Keratinocyte (primary cell): ENCODE data around the gene ATF7. TPM values are rescaled to one million over a fixed set of nuclear protein-coding genes. Genes with fewer than 3 reads are reported as not detected.

Experiments
- DNase-seq: peaks from one replicate; pipeline ENCODE4 v3.0.0-alpha.2; 2011; ENCODE audit warnings: low read depth, missing footprints, low spot score
- FAIRE-seq: peaks from 2 replicates; lab custom pipeline; 2011; peaks lifted over from hg19 to GRCh38; lab: Jason Lieb, UNC
- H2AFZ ChIP-seq: 2 replicates; pipeline ENCODE4 v1.6.0; 2012; ENCODE audit warnings: low read length, control low read depth, inconsistent platforms; ENCODE audit not compliant: control insufficient read depth
- H3K27ac ChIP-seq: 2 replicates; pipeline ENCODE4 v1.5.1; 2011; ENCODE audit warnings: low read length; ENCODE audit not compliant: control insufficient read depth, insufficient read depth
- H3K27me3 ChIP-seq: 3 replicates; pipeline ENCODE4 v1.6.0; 2011; ENCODE audit warnings: low read length; ENCODE audit not compliant: control insufficient read depth, insufficient read depth; ENCODE audit errors: extremely low read depth
- H3K36me3 ChIP-seq, 2 experiments: 2 replicates in 1 of 2; 3 replicates in 1 of 2; pipeline ENCODE4 v1.5.1; 2011; ENCODE audit warnings: low read length in 2 of 2, mild to moderate bottlenecking in 1 of 2; ENCODE audit not compliant: control insufficient read depth in 2 of 2, insufficient read depth in 2 of 2; ENCODE audit errors: extremely low read depth in 1 of 2
- H3K4me1 ChIP-seq: 3 replicates; pipeline ENCODE4 v1.5.1; 2011; ENCODE audit warnings: low read length; ENCODE audit not compliant: control insufficient read depth, insufficient read depth; ENCODE audit errors: extremely low read depth
- H3K4me2 ChIP-seq: 3 replicates; pipeline ENCODE4 v1.6.0; 2011; ENCODE audit warnings: low read depth, low read length; ENCODE audit not compliant: control insufficient read depth, insufficient read depth; ENCODE audit errors: extremely low read depth
- H3K4me3 ChIP-seq, 3 experiments: fragments of 200-600 bp in 1 of 3; sonication (generic) in 1 of 3; 2 replicates in 2 of 3; 3 replicates in 1 of 3; pipeline ENCODE4 v1.5.1; 2011 to 2016; ENCODE audit warnings: low read length in 3 of 3, mild to moderate bottlenecking in 3 of 3, control low read depth in 2 of 3, inconsistent platforms in 1 of 3, low read depth in 1 of 3, mixed read lengths in 1 of 3, mixed run types in 1 of 3, moderate library complexity in 1 of 3; ENCODE audit not compliant: control insufficient read depth in 2 of 3, insufficient read depth in 2 of 3; ENCODE audit errors: extremely low read depth in 1 of 3
- H3K79me2 ChIP-seq: 2 replicates; pipeline ENCODE4 v1.6.0; 2012; ENCODE audit warnings: low read length; ENCODE audit not compliant: control insufficient read depth, insufficient read depth
- H3K9ac ChIP-seq: 3 replicates; pipeline ENCODE4 v1.6.0; 2011; ENCODE audit warnings: low read length; ENCODE audit not compliant: control insufficient read depth, insufficient read depth; ENCODE audit errors: extremely low read depth
- H3K9me1 ChIP-seq: 3 replicates; pipeline ENCODE4 v1.6.0; 2011; ENCODE audit warnings: low read length; ENCODE audit not compliant: control insufficient read depth, insufficient read depth; ENCODE audit errors: extremely low read depth
- H3K9me3 ChIP-seq: 2 replicates; pipeline ENCODE4 v1.5.1; 2012; ENCODE audit warnings: low read depth, low read length; ENCODE audit not compliant: control insufficient read depth
- H4K20me1 ChIP-seq: 3 replicates; pipeline ENCODE4 v1.6.0; 2011; ENCODE audit warnings: low read length; ENCODE audit not compliant: control insufficient read depth, insufficient read depth; ENCODE audit errors: extremely low read depth
- CTCF ChIP-seq, 3 experiments: IDR thresholded peaks in 1 of 3; conservative IDR thresholded peaks in 1 of 3; optimal IDR thresholded peaks in 1 of 3; 2 replicates in 2 of 3; 3 replicates in 1 of 3; pipeline versions ENCODE3 to v1.5.1; 2011; ENCODE audit warnings: low read length in 3 of 3, mild to moderate bottlenecking in 3 of 3, moderate library complexity in 2 of 3, control low read depth in 1 of 3, inconsistent platforms in 1 of 3; ENCODE audit not compliant: insufficient read depth in 2 of 3; ENCODE audit errors: extremely low read depth in 1 of 3
- EZH2 ChIP-seq: IDR thresholded peaks from one replicate; pipeline ENCODE4 v1.6.1; 2012; ENCODE audit warnings: inconsistent platforms, mild to moderate bottlenecking, low read length, moderate library complexity
- dilution Hi-C: fragments of 300-500 bp; cut with MboI; formaldehyde crosslinking; loops from one replicate; pipeline ENCODE4 v1.7.0; 2020; ENCODE audit warnings: low sequenced_read_pairs; ENCODE audit not compliant: extremely low pct_ligation_motif_present
- polyA plus RNA-seq, 5 experiments: library from polyadenylated mRNA; depleted of rRNA in 3 of 5; stranded (reverse) in 3 of 5; stranded (forward) in 1 of 5; unstranded in 1 of 5; fragments of >200 nt; gene quantifications; 1 replicate in 1 of 5; 2 replicates in 3 of 5; 3 replicates in 1 of 5; pipeline versions ENCODE4 v1.2.1 to v1.2.3, GENCODE V29; 2011 to 2012; ENCODE audit warnings: missing spikeins in 2 of 5, low read depth in 1 of 5, low replicate concordance in 1 of 5

Gene ATF7
- polyA plus RNA-seq, 1 donor (not counting 4 experiments of a cell fraction or from before 2014, with no cell fraction given), result 16.3 TPM

- H3K79me2 ChIP-seq, result peaks cover 6% of the 10 kb centered on the region
- TF ChIP-seq CTCF (optimal IDR thresholded peaks at IDR 0.05 in 1 of 3, IDR thresholded peaks at IDR 0.05 in 1 of 3, conservative IDR thresholded peaks at IDR 0.05 in 1 of 3; ENCODE audit: extremely low read depth in 1 of 3, insufficient read depth in 2 of 3, low read length in 3 of 3) (no peak), EZH2 (no peak)
- H3K9me3 ChIP-seq, result no peaks in the 10 kb centered on the region
- H3K4me1 ChIP-seq, result peaks cover 13% of the 10 kb centered on the region
- peak overlapping the region; percentile 4 for H3K4me2 ChIP-seq
- peak overlapping the region; percentile 45 for H3K27ac ChIP-seq
- peaks cover 2% of the 10 kb centered on the region for H3K9me1 ChIP-seq
- dilution Hi-C loops, result no loop called here
- H3K9ac ChIP-seq, result no peak overlapping the region
- H3K36me3 ChIP-seq, result peaks cover 1 to 3% of the 10 kb centered on the region in 2 experiments
- H2AFZ ChIP-seq, result no peak overlapping the region
- no peak overlapping the region for H3K4me3 ChIP-seq
- no peaks in the 10 kb centered on the region for H4K20me1 ChIP-seq
- no peak for FAIRE-seq
- DNase-seq, result peak; percentile 62
- no peaks in the 10 kb centered on the region for H3K27me3 ChIP-seq
Observed at GRCh38 chr12:53575502-53576249, 50.5 kb downstream of the ATF7 start.

GRCh38 chr12:53572134-53572758, 53.9 kb downstream of the ATF7 start:
- FAIRE-seq, result no peak
- Histone ChIP-seq H3K9ac (no peak overlapping the region), H4K20me1 (no peaks in the 10 kb centered on the region)

More at GRCh38 chr12:53572134-53572758, 53.9 kb downstream of the ATF7 start:
- H3K27ac ChIP-seq, result no peak overlapping the region
- no peak overlapping the region for H3K4me3 ChIP-seq
- dilution Hi-C loops, result no loop called here
- H3K36me3 ChIP-seq, result peaks cover 0 to 3% of the 10 kb centered on the region in 2 experiments
- no peak for DNase-seq
- no peak for TF ChIP-seq EZH2
- no peak for TF ChIP-seq CTCF (optimal IDR thresholded peaks at IDR 0.05 in 1 of 3, IDR thresholded peaks at IDR 0.05 in 1 of 3, conservative IDR thresholded peaks at IDR 0.05 in 1 of 3; ENCODE audit: extremely low read depth in 1 of 3, insufficient read depth in 2 of 3, low read length in 3 of 3)
- peaks cover 34% of the 10 kb centered on the region for H3K4me1 ChIP-seq
- no peaks in the 10 kb centered on the region for H3K27me3 ChIP-seq
- no peak overlapping the region for H3K4me2 ChIP-seq
- H3K79me2 ChIP-seq, result peaks cover 6% of the 10 kb centered on the region
- H2AFZ ChIP-seq, result no peak overlapping the region
- no peaks in the 10 kb centered on the region for H3K9me3 ChIP-seq
- no peaks in the 10 kb centered on the region for H3K9me1 ChIP-seq
